ENCODE measurements around the gene STXBP4.
A peak's percentile ranks its signal among the peaks of the same experiment; 100 is the strongest.

The STXBP4 gene

DNA sequence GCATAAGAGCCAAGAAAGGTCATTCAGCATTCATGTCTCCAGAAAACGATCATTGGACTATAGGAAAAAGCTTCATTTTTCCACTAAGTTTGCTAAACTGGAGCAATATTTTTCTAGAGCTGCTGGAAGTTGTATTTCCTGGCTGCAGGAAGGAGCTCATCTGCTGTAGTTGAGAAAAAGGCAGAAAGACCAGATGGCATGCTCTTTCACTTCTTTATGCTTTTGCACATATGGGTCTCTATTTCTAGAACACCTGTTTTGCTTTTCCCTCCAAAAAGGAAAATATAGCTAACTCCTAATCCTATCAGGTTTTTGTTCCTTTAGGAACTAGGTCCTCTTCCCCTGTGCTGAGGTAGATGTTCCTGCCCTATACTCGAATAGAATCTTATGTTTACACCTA, 234.3 kb downstream of the STXBP4 start:
- no peak overlapping the region for H4K12ac ChIP-seq (ENCODE audit: low read depth, low read length)
- no peak overlapping the region for H3K18ac ChIP-seq (ENCODE audit: low read length)
- H3K9me3 ChIP-seq (ENCODE audit: insufficient read depth, low read depth, low read length): no peaks in the 10 kb centered on the region
- no peak overlapping the region for H3K4me2 ChIP-seq (ENCODE audit: low read length)
- H2BK5ac ChIP-seq (ENCODE audit: low read depth, low read length, poor library complexity): no peak overlapping the region
- H3K4me1 ChIP-seq (ENCODE audit: control insufficient read depth in 1 of 2, insufficient read depth in 2 of 2, low read length in 2 of 2): no peaks in the 10 kb centered on the region
- no peak overlapping the region for H2BK120ac ChIP-seq (ENCODE audit: insufficient read depth, low read length, poor library complexity)
- WGBS (ENCODE audit: extremely low coverage, insufficient coverage, insufficient read length): no CpG with 5 or more reads among the region's 2 CpGs
- no peak overlapping the region for H3K27ac ChIP-seq (ENCODE audit: low read depth, low read length)
- no peaks in the 10 kb centered on the region for H3K79me1 ChIP-seq (ENCODE audit: low read length)
- no peak overlapping the region for H3K4ac ChIP-seq (ENCODE audit: low read depth, low read length)
- H3K36me3 ChIP-seq (ENCODE audit: control insufficient read depth in 1 of 2, insufficient read depth in 2 of 2, low read length in 2 of 2): no peaks in the 10 kb centered on the region
- H3K14ac ChIP-seq (ENCODE audit: low read length): no peak overlapping the region
- H4K91ac ChIP-seq (ENCODE audit: low read depth, low read length): no peak overlapping the region
- no peak for DNase-seq
- no peak overlapping the region for H2AFZ ChIP-seq (ENCODE audit: insufficient read depth, low read length, poor library complexity)
- H3K9ac ChIP-seq (ENCODE audit: low read length): no peak overlapping the region
- no peak overlapping the region for H3K23ac ChIP-seq (ENCODE audit: low read length)
- no peak overlapping the region for H2BK12ac ChIP-seq (ENCODE audit: low read length)
- H3K79me2 ChIP-seq (ENCODE audit: control insufficient read depth, insufficient read depth, low read length, poor library complexity): no peaks in the 10 kb centered on the region
- H4K8ac ChIP-seq (ENCODE audit: low read depth, low read length): no peak overlapping the region
- H3K4me3 ChIP-seq (ENCODE audit: low read depth, low read length): no peak overlapping the region
- no peaks in the 10 kb centered on the region for H3K27me3 ChIP-seq (ENCODE audit: insufficient read depth, low read length)
- H2AK5ac ChIP-seq (ENCODE audit: low read length): no peak overlapping the region

DNA sequence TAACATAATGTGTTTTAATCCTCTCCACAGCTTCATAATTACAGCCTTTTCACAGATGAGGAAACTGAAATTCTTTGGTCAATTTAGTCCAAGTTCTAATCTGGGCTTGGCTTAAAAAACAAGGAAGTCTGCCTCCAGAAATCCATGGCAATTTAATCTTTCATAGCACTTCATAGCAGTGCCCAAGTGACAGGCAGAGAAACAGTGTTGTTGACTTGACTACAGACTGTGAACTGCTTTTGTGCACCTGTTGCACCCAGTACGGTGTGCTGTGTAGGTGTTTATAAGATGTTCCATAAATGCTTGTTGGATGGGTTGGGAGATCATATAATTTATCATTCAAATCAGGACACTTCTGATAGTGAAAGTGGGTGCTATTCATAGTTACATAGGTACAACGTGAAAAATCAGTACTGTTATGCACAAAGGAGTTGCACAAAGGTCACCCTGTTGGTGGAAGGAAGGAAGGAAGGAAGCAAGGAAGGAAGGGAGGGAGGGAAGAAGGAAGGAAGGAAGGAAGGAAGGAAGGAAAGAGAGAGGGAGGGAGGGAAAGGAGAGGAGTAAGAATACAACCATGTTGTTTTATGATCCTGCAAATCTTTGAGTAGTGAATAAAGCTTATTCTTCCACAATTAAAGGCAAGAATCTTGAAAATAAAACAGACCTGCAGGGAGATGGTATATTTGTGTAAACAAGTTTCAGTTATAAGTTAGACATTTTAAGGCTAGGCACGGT, 239.7 kb downstream of the STXBP4 start:
- no peaks in the 10 kb centered on the region for H3K4me1 ChIP-seq (ENCODE audit: control insufficient read depth in 1 of 2, insufficient read depth in 2 of 2, low read length in 2 of 2)
- no peaks in the 10 kb centered on the region for H3K79me2 ChIP-seq (ENCODE audit: control insufficient read depth, insufficient read depth, low read length, poor library complexity)
- H3K9ac ChIP-seq (ENCODE audit: low read length): no peak overlapping the region
- no peaks in the 10 kb centered on the region for H3K36me3 ChIP-seq (ENCODE audit: control insufficient read depth in 1 of 2, insufficient read depth in 2 of 2, low read length in 2 of 2)
- H2AK5ac ChIP-seq (ENCODE audit: low read length): no peak overlapping the region
- H3K18ac ChIP-seq (ENCODE audit: low read length): no peak overlapping the region
- no peak overlapping the region for H2BK5ac ChIP-seq (ENCODE audit: low read depth, low read length, poor library complexity)
- no peak overlapping the region for H3K4me3 ChIP-seq (ENCODE audit: low read depth, low read length)
- H3K23ac ChIP-seq (ENCODE audit: low read length): no peak overlapping the region
- no peak overlapping the region for H4K8ac ChIP-seq (ENCODE audit: low read depth, low read length)
- H4K12ac ChIP-seq (ENCODE audit: low read depth, low read length): no peak overlapping the region
- DNase-seq: no peak
- H2BK12ac ChIP-seq (ENCODE audit: low read length): no peak overlapping the region
- H3K79me1 ChIP-seq (ENCODE audit: low read length): no peaks in the 10 kb centered on the region
- H3K4ac ChIP-seq (ENCODE audit: low read depth, low read length): no peak overlapping the region
- WGBS (ENCODE audit: extremely low coverage, insufficient coverage, insufficient read length): no CpG with 5 or more reads among the region's 3 CpGs
- H4K91ac ChIP-seq (ENCODE audit: low read depth, low read length): no peak overlapping the region
- no peaks in the 10 kb centered on the region for H3K27me3 ChIP-seq (ENCODE audit: insufficient read depth, low read length)
- no peak overlapping the region for H3K14ac ChIP-seq (ENCODE audit: low read length)
- no peak overlapping the region for H3K4me2 ChIP-seq (ENCODE audit: low read length)
- no peak overlapping the region for H2AFZ ChIP-seq (ENCODE audit: insufficient read depth, low read length, poor library complexity)
- H3K9me3 ChIP-seq (ENCODE audit: insufficient read depth, low read depth, low read length): no peaks in the 10 kb centered on the region
- H3K27ac ChIP-seq (ENCODE audit: low read depth, low read length): no peak overlapping the region
- H2BK120ac ChIP-seq (ENCODE audit: insufficient read depth, low read length, poor library complexity): no peak overlapping the region

DNA sequence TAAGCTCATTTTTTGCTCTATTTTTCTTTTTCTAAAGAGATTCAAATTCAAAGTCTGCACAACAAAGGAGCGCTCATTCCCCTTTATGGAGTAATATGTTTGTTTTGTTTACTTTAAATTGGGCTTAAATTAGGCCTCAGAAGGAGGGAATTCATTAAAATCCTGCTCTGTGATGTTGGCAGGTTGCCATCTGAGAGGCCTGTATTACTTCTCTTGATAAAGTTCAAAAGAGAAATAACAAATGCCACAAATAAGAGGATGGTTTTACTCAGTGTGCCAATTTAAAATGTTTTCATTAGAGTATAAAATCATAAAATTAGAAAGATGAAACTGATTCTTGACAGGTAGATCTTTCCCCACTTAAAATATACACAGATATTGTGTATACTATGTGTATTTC, 241.7 kb downstream of the STXBP4 start:
- H3K4me2 ChIP-seq (ENCODE audit: low read length): no peak overlapping the region

DNA sequence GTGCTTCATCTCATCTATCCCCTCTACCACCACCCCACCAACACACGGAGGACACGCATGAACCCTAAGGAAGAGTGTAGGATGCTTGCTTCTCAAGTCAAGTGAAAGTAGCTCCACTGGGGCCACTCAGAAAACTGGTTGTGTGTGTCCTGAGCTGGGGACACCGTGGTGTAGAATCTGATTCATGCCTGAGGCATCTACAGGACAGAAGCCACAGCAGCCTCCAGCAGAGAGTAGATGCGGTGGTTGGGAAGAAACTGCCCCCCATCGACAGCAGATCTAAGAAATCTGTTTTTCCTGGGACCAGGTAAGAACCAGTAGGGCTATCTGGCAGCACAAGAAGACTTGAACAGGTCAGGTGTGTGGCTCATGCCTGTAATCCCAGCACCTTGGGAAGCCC, 244.3 kb downstream of the STXBP4 start:
- Histone ChIP-seq H2BK120ac (ENCODE audit: insufficient read depth, low read length, poor library complexity) (no peak overlapping the region), H3K4me3 (ENCODE audit: low read depth, low read length) (no peak overlapping the region), H3K36me3 (ENCODE audit: control insufficient read depth in 1 of 2, insufficient read depth in 2 of 2, low read length in 2 of 2) (no peaks in the 10 kb centered on the region), H3K4me2 (ENCODE audit: low read length) (no peak overlapping the region), H3K27me3 (ENCODE audit: insufficient read depth, low read length) (no peaks in the 10 kb centered on the region), H2AFZ (ENCODE audit: insufficient read depth, low read length, poor library complexity) (no peak overlapping the region), H3K14ac (ENCODE audit: low read length) (no peak overlapping the region), H2AK5ac (ENCODE audit: low read length) (no peak overlapping the region), H3K9me3 (ENCODE audit: insufficient read depth, low read depth, low read length) (peaks cover 2% of the 10 kb centered on the region), H4K8ac (ENCODE audit: low read depth, low read length) (no peak overlapping the region), H3K79me1 (ENCODE audit: low read length) (no peaks in the 10 kb centered on the region), H3K79me2 (ENCODE audit: control insufficient read depth, insufficient read depth, low read length, poor library complexity) (no peaks in the 10 kb centered on the region), H3K4me1 (ENCODE audit: control insufficient read depth in 1 of 2, insufficient read depth in 2 of 2, low read length in 2 of 2) (no peaks in the 10 kb centered on the region), H4K12ac (ENCODE audit: low read depth, low read length) (no peak overlapping the region), H4K91ac (ENCODE audit: low read depth, low read length) (no peak overlapping the region), H2BK5ac (ENCODE audit: low read depth, low read length, poor library complexity) (no peak overlapping the region), H3K9ac (ENCODE audit: low read length) (peak overlapping the region; percentile 26), H3K23ac (ENCODE audit: low read length) (no peak overlapping the region), H2BK12ac (ENCODE audit: low read length) (no peak overlapping the region), H3K27ac (ENCODE audit: low read depth, low read length) (no peak overlapping the region), H3K18ac (ENCODE audit: low read length) (no peak overlapping the region), H3K4ac (ENCODE audit: low read depth, low read length) (no peak overlapping the region)
- WGBS (ENCODE audit: extremely low coverage, insufficient coverage, insufficient read length): no CpG with 5 or more reads among the region's 5 CpGs
- DNase-seq: peak in 1 of 2 donors; percentile 4

More for the DNA sequence above, 241.7 kb downstream of the STXBP4 start:
- Histone ChIP-seq H3K9ac (ENCODE audit: low read length) (no peak overlapping the region), H3K36me3 (ENCODE audit: control insufficient read depth in 1 of 2, insufficient read depth in 2 of 2, low read length in 2 of 2) (no peaks in the 10 kb centered on the region), H4K8ac (ENCODE audit: low read depth, low read length) (no peak overlapping the region), H2AFZ (ENCODE audit: insufficient read depth, low read length, poor library complexity) (no peak overlapping the region), H3K79me2 (ENCODE audit: control insufficient read depth, insufficient read depth, low read length, poor library complexity) (no peaks in the 10 kb centered on the region), H3K4me1 (ENCODE audit: control insufficient read depth in 1 of 2, insufficient read depth in 2 of 2, low read length in 2 of 2) (no peaks in the 10 kb centered on the region), H3K23ac (ENCODE audit: low read length) (no peak overlapping the region), H3K79me1 (ENCODE audit: low read length) (no peaks in the 10 kb centered on the region), H2BK12ac (ENCODE audit: low read length) (no peak overlapping the region), H2BK5ac (ENCODE audit: low read depth, low read length, poor library complexity) (no peak overlapping the region), H3K27ac (ENCODE audit: low read depth, low read length) (no peak overlapping the region), H3K4ac (ENCODE audit: low read depth, low read length) (no peak overlapping the region), H3K27me3 (ENCODE audit: insufficient read depth, low read length) (no peaks in the 10 kb centered on the region), H3K18ac (ENCODE audit: low read length) (no peak overlapping the region), H4K12ac (ENCODE audit: low read depth, low read length) (no peak overlapping the region), H3K9me3 (ENCODE audit: insufficient read depth, low read depth, low read length) (peaks cover 2% of the 10 kb centered on the region), H4K91ac (ENCODE audit: low read depth, low read length) (no peak overlapping the region), H2BK120ac (ENCODE audit: insufficient read depth, low read length, poor library complexity) (no peak overlapping the region), H3K4me3 (ENCODE audit: low read depth, low read length) (no peak overlapping the region), H2AK5ac (ENCODE audit: low read length) (no peak overlapping the region), H3K14ac (ENCODE audit: low read length) (no peak overlapping the region)
- WGBS (ENCODE audit: extremely low coverage, insufficient coverage, insufficient read length): no CpG with 5 or more reads among the region's 1 CpG
- no peak for DNase-seq

Measured in trophoblast cell (in vitro differentiated cells and primary cell).